Non-pigmented ciliary epithelial cell (primary cell): Measurements from ENCODE around the gene MEF2D.

ENCODE experiments used
- DNase-seq: peaks from one replicate; pipeline ENCODE4 v3.0.0-alpha.2; 2010; ENCODE audit warnings: low read depth

The MEF2D gene

DNA sequence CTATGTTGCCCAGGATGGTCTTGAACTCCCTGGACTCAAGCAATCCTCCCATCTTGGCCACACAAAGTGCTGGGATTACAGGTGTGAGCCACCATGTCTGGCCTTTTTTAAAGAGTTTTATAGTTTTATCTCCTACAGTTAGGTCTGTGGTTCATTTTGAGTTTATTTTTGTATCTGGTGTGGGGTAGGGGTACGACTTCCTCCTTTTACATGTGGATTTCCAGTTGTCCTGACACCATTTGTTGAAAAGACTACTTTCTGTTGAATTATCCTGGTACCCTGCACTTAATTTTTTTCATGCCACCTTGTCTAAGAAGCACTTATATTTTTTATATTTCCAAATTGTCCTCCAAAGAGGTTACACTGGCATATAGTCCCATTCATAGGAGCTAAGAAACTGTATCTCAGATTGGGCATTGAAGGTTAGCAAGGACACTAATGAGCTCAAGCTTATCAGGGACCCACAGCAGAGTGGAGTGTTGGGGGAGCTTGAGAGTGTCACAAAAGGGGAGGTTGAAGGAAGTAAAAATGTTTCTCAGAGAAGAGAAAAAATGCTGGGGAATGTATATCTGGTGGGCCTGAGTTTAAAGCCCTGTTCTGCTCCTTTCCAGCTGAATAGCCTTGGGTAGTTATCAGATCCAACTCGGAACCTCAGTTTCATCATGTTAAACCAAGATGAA lies 23.4 kb upstream of the MEF2D start:
- no peak for DNase-seq

GRCh38 chr1:156522443-156522970 lies 21.9 kb upstream of the MEF2D start:
- DNase-seq, result no peak

GRCh38 chr1:156517748-156518147 lies 17.2 kb upstream of the MEF2D start:
- no peak for DNase-seq

DNA sequence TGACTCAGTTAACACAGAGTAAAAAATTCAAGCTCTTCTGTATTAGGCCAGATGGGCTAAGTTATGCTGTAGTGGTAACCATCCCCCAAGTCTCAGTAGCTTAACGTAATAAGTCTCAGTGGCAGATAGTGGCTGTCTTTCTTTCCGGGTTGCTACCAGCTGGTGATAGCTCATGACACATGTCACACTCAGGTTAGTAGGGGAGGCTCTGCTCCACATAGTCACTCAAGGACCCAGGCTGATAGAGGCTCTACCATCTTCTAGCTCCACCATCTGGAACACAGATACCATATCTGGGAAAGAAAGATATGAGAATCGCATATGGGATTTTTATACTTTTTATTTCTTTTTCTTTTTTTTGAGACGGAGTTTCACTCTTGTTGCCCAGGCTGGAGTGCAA lies 16.2 kb upstream of the MEF2D start:
- no peak for DNase-seq

DNA sequence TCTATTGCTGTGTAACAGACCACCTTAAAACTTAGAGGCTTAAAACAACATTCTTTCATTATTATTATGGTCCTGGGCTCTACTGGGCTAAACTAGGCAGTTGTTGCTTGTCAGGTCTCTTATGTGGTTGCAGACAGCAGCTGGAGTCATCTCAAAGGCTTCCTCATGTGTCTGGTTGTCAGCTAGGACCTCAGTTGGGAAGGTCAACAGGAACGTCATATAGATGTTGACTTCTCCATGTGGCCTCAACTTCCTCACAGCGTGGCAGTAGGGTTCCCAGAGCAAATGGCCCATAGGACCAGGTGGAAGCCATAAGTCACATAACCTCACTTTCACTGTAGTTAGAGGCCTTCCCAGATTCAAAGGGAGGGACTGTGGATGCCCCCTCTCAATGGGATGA lies 15.4 kb upstream of the MEF2D start:
- DNase-seq, result no peak

- DNase-seq, result no peak
Measured at GRCh38 chr1:156513185-156513584, 12.6 kb upstream of the MEF2D start.

DNA sequence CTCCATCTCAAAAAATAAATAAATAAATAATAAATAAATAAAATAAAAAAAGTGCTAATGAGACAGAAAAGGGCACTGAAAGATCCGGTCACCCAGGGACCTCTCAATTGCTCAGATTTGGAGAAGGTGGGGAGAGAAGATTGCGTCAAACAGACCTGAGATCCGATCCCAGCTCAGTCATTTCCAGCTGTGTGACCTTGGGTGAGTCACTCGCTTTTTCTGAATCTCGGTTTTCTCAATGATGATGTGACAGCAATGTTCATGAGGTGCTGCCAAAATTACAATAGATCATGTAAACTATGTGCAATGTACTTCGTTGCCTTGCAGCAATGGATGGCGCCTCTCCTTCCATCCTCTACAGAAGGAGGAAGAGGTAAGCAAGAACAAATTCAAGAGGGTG lies 11.1 kb upstream of the MEF2D start:
- DNase-seq, result peak; percentile 40

DNA sequence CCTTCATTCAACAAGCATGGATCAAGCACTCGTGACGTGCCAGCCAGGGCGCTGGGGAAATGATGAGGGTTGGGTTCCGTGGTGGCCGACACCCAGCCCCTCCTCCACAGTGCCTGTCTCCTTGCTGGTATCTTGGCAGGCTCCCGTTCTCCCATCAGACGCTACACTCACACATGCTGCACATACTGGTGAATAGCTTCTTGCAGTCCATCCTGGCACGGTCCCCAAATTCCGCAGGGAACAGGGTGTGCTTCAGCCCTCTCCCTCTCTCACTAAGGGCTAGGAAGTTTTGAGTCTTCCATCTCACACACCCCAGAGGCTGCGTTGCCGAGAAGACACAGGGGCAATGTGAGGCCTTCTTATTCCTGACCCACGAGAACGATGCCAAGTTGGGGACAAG lies 10.1 kb upstream of the MEF2D start:
- DNase-seq, result no peak

DNA sequence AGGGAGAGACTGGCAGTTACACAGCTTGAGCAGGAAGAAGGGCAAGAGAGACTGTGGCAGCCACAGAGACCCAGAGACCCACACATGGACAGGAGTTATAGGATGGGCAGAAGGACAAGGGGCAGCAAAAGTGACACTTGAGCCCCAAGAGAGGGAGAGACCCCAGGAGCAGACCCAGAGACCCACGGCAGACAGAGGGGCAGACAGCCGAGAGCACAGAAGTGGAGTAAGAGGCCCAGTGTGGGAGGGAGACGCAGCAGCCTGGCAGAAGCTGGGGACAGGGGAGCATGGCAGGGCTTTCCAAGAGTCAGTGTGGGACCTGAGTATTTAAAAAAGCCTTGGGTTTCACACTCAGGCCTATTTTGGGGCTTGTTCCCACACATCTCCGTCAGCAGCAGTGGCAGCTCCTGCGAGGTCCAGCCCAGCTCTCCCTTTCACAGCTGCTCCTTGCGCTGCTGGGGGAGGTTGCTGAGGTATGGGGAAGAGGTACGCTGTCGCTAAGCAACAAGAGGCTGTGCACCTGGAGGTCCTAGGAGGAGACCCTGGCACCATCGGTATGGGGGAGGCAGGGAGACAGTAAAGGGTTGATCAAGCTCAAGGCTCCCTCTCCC lies 9.0 kb upstream of the MEF2D start:
- DNase-seq, result no peak

DNA sequence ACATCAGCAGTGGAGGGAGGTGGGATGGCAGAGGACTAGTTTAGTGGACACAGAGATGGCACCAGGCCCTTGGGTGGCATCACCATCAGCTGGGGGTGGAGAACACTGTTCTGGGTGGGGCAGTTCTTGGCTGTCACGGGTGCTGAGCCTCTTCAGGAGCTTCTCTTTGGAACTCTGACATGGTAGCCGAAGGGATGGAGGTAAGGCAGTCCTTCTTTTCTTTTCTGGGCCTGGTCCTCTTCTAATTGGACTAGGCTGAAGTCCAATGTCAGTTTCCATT lies 8.3 kb upstream of the MEF2D start:
- DNase-seq, result no peak

- no peak for DNase-seq
Measured at GRCh38 chr1:156508205-156508954, 7.8 kb upstream of the MEF2D start.

GRCh38 chr1:156506450-156506849 lies 5.9 kb upstream of the MEF2D start:
- DNase-seq, result no peak

DNA sequence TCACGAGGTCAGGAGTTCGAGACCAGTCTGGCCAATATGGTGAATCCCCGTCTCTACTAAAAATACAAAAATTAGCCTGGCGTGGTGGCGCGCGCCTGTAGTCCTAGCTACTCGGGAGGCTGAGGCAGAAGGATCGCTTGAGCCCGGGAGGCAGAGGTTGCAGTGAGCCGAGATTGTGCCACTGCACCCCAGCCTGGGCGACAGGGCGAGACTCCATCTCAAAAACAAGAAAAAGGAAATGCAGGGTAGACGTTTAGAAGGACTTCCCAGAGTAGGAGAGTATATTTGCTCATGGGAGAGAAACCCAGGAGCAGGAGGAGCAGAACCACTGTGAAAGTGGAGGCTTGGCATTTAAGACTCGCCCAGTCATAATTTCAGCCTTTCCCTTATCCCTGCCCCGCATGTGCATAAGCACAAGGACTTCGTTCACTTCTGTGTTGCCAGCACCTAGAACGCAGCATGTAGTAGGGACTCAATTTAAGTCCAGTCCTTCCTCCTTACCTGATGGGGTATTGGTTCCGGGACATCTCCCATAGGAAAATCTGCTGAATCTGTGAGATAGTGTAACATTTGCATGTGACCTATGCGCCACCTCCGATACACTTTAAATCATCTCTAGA lies 5.2 kb upstream of the MEF2D start:
- DNase-seq, result no peak

GRCh38 chr1:156504821-156505678 lies 4.5 kb upstream of the MEF2D start:
- DNase-seq, result peak; percentile 95

GRCh38 chr1:156504438-156504813 lies 3.9 kb upstream of the MEF2D start:
- DNase-seq, result no peak

DNA sequence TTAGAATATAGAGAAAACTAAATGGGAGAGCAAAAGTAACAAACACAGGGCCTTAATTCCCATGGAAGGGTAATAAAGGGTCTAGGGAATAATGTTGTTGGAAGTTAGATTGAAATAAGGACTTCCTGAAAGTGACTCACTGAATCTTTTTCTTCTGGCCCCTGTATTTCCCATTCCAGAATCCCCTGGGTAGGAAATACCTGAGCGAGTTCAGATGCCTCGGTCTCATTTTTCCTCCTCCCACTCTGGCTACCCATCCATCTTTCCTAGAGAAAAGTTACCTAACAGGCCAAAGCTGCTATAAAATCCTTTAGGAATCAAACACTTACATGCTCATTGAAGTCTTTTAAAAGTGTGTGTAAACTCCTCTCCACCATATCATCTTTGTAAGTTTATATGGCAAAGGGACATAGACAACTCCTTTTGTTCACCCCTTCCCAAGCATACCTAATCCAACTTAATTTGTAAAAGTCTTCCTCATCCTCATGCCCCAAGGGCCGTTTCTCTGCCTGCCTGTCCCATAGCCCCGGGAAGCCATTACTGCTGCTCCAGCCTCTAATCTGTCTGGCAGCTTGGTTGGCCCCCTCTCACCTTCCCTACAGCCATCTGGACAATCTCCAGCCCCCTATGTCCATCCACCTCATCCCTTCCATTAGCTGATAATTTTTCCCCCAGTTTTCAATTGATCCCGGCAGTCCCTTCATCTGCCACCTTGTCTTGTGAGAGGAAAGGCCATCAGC lies 3.3 kb upstream of the MEF2D start:
- DNase-seq, result no peak

DNA sequence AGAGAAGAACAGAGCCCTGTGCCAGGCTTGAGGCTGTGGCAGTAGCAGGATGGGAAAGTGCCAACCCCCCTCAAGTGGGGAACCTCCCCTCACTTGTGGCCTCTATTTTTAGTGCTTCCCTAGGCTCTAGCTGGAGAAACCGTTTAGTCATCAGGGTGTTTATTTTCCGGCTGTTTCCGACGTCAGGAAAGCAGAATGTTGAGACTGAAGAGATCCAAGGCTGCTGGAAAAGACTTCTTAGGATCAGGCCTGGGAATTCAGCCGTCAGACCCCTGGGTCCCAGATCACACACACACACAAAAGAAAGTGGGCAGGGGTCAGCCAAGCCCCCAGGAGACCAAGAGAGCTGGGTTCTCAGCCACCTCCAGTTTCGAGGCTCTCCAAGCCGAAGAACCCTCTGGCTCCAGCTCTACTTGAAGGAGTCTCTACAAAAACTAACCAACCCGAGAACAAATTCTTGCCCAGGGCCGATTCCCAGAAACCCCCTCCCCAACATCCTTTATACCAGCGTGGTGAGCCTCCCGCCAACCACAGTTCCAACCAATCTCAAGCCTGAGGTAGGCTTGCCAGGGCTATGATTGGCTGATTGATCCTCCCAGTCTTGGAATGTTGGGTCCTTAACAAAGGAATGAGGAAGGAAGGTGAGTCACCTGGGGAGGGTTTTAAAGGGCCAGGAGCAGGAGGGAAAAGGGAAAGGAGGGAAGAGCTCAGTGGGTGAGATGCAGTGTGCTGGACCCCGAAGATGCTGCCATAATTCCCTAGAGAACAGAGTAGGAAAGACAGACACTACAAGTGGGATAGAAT lies 2.5 kb upstream of the MEF2D start:
- DNase-seq, result peak; percentile 78

DNA sequence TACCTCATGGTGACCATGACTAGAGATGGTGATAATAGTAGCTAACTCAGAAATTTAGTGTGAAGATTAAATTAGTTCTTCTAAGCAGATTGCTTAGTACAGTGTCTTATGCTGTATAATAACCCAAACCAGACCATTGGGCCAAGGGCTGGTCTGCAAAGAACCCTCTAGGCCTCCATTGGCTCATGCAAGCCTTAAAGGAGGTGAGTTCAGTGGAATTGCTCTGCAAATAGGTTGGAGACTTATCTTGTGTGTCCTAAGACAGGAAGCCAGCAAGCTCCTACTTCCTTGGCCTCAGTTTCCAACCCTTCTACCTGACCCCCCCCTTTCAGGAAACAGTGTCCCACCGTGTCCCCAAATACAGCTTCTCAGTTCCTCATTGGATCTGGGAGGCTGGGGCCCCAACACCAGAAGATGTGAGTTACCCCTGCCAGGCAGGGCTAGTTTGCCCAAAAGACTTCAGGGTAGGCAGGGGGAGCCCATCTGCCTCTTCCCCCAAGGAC lies 1.9 kb upstream of the MEF2D start:
- DNase-seq, result no peak

- peak; percentile 69 for DNase-seq
Measured at GRCh38 chr1:156500793-156501506, 375 bp upstream of the MEF2D start.
